ENCODE measurements around the gene SYNDIG1.

The SYNDIG1 gene

GRCh38 chr20:24608926-24609667 lies 139.7 kb downstream of the SYNDIG1 start:
- Histone ChIP-seq H3K4me3 (no peak overlapping the region), H3K9ac (ENCODE audit: insufficient read length) (no peak overlapping the region), H3K27ac (no peak overlapping the region), H3K9me3 (ENCODE audit: low read depth, low read length) (no peaks in the 10 kb centered on the region), H3K36me3 (ENCODE audit: insufficient read depth, low read length) (no peaks in the 10 kb centered on the region)
- DNase-seq (ENCODE audit: low read depth, low spot score) = no peak
- TF ChIP-seq POLR2AphosphoS5 (IDR thresholded peaks at IDR 0.05; ENCODE audit: borderline replicate concordance, low read depth, low read length) = no peak
- no peak for TF ChIP-seq EZH2 (IDR thresholded peaks at IDR 0.05)
- no peak for TF ChIP-seq FOXP2 (optimal IDR thresholded peaks at IDR 0.05; ENCODE audit: control extremely low read depth, extremely low read length, insufficient read depth)

- H3K4me3 ChIP-seq = no peak overlapping the region
- H3K36me3 ChIP-seq (ENCODE audit: insufficient read depth, low read length) = no peaks in the 10 kb centered on the region
- H3K9ac ChIP-seq (ENCODE audit: insufficient read length) = no peak overlapping the region
- H3K27ac ChIP-seq = no peak overlapping the region
- DNase-seq (ENCODE audit: low read depth, low spot score) = no peak
- no peaks in the 10 kb centered on the region for H3K9me3 ChIP-seq (ENCODE audit: low read depth, low read length)
- no peak for TF ChIP-seq POLR2AphosphoS5 (IDR thresholded peaks at IDR 0.05; ENCODE audit: borderline replicate concordance, low read depth, low read length)
- no peak for TF ChIP-seq FOXP2 (optimal IDR thresholded peaks at IDR 0.05; ENCODE audit: control extremely low read depth, extremely low read length, insufficient read depth)
- no peak for TF ChIP-seq EZH2 (IDR thresholded peaks at IDR 0.05)
Observed at GRCh38 chr20:24609757-24610156, 140.3 kb downstream of the SYNDIG1 start.

- TF ChIP-seq POLR2AphosphoS5 (IDR thresholded peaks at IDR 0.05; ENCODE audit: borderline replicate concordance, low read depth, low read length) (no peak), FOXP2 (optimal IDR thresholded peaks at IDR 0.05; ENCODE audit: control extremely low read depth, extremely low read length, insufficient read depth) (no peak), EZH2 (IDR thresholded peaks at IDR 0.05) (no peak)
- Histone ChIP-seq H3K9me3 (ENCODE audit: low read depth, low read length) (no peaks in the 10 kb centered on the region), H3K36me3 (ENCODE audit: insufficient read depth, low read length) (no peaks in the 10 kb centered on the region), H3K27ac (no peak overlapping the region), H3K4me3 (no peak overlapping the region), H3K9ac (ENCODE audit: insufficient read length) (no peak overlapping the region)
- no peak for DNase-seq (ENCODE audit: low read depth, low spot score)
Observed at GRCh38 chr20:24610341-24611115, 141.1 kb downstream of the SYNDIG1 start.

DNA sequence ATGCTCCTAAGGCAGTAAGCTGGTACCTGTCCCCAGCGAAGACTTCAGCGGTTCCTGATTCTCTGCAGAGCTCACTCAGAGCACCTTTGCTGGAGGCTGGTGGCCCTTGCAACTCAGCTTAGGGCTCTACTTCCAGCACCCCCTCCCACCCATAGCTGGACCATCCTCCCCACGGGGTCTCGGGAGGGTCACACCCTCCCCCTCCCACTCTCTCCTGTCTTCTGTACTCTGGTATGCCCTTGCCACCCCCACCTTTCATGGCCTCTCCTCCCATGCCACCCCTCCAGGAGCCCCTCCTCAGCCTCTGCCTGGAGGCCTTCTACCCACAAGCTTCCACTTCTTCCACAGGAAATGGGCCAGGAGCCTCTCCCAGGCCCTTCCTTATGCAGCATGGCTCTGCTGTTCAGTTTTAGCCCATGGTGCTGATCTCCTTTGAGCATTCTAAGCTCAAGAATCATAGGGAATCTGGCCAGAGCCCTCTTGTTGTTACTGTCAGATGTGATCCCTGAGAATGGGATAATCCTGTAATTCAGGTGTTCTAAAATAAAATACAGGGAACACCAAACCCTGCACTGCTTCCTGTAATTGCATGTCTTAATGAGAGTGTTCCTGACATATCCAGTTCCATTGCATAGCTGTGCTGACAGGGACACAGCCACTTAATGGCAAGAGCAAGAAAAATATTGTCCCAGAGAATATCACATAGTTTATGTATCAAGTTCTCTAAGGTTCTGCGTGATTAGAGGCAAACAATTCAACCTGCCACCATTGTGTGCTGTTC lies 142.1 kb downstream of the SYNDIG1 start:
- Histone ChIP-seq H3K27ac (no peak overlapping the region), H3K4me3 (no peak overlapping the region), H3K9me3 (ENCODE audit: low read depth, low read length) (no peaks in the 10 kb centered on the region), H3K9ac (ENCODE audit: insufficient read length) (no peak overlapping the region), H3K36me3 (ENCODE audit: insufficient read depth, low read length) (no peaks in the 10 kb centered on the region)
- no peak for DNase-seq (ENCODE audit: low read depth, low spot score)
- TF ChIP-seq POLR2AphosphoS5 (IDR thresholded peaks at IDR 0.05; ENCODE audit: borderline replicate concordance, low read depth, low read length) (no peak), EZH2 (IDR thresholded peaks at IDR 0.05) (no peak), FOXP2 (optimal IDR thresholded peaks at IDR 0.05; ENCODE audit: control extremely low read depth, extremely low read length, insufficient read depth) (no peak)

DNA sequence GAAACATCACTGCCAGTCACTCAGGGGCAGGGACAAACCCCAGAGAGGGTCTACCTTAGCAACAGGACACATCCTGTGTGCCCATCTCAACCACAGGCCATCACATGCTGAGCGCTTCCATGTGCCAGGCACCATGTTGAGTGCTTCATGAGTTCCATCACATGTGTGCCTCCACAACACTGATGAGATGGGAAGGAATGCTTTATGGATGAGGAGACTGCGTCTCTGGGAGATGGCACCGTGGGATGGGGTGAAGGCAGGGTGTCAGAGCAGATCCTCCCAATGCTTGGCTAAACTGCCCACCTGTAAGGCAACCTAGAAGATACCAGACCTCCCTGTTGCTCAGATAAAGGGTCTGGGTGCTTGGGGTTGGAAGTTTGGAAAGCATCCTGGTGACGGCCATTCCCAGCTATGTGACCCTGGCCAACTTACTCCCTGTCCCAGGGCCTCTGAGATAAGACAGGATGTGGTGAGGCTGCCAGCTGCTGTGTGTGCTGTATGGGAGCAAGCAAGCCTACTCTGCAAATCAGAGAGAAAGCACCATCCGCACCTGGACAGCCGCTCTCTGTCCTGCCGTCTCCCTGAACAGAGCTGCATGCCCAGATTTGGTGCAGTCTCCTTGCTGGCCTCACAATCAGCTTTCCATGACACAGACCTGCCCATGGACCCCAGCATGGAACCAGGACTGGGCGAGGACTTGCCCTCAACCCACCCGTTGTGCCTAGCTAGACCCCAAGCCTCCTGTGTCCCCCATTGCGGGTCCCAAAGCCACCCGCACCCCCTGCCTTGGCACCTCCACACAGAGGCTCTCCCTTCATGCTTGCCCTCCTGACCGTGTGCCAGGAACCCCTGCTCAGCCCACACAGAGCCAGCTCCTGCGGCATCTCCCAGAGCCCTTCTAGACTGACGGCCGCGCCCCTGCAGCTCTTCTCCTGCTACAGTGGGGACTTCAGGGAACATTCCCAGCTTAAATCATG lies 143.7 kb downstream of the SYNDIG1 start:
- DNase-seq (ENCODE audit: low read depth, low spot score) = no peak
- no peak overlapping the region for H3K27ac ChIP-seq
- H3K4me3 ChIP-seq = no peak overlapping the region
- TF ChIP-seq POLR2AphosphoS5 (IDR thresholded peaks at IDR 0.05; ENCODE audit: borderline replicate concordance, low read depth, low read length) (no peak), EZH2 (IDR thresholded peaks at IDR 0.05) (no peak), FOXP2 (optimal IDR thresholded peaks at IDR 0.05; ENCODE audit: control extremely low read depth, extremely low read length, insufficient read depth) (no peak)
- H3K9me3 ChIP-seq (ENCODE audit: low read depth, low read length) = no peaks in the 10 kb centered on the region
- H3K9ac ChIP-seq (ENCODE audit: insufficient read length) = no peak overlapping the region
- H3K36me3 ChIP-seq (ENCODE audit: insufficient read depth, low read length) = no peaks in the 10 kb centered on the region

- Histone ChIP-seq H3K36me3 (ENCODE audit: insufficient read depth, low read length) (no peaks in the 10 kb centered on the region), H3K9me3 (ENCODE audit: low read depth, low read length) (no peaks in the 10 kb centered on the region), H3K9ac (ENCODE audit: insufficient read length) (no peak overlapping the region), H3K4me3 (no peak overlapping the region), H3K27ac (no peak overlapping the region)
- no peak for TF ChIP-seq EZH2 (IDR thresholded peaks at IDR 0.05)
- TF ChIP-seq POLR2AphosphoS5 (IDR thresholded peaks at IDR 0.05; ENCODE audit: borderline replicate concordance, low read depth, low read length) = no peak
- no peak for TF ChIP-seq FOXP2 (optimal IDR thresholded peaks at IDR 0.05; ENCODE audit: control extremely low read depth, extremely low read length, insufficient read depth)
- DNase-seq (ENCODE audit: low read depth, low spot score) = no peak
Observed at GRCh38 chr20:24614341-24614740, 144.9 kb downstream of the SYNDIG1 start.

DNA sequence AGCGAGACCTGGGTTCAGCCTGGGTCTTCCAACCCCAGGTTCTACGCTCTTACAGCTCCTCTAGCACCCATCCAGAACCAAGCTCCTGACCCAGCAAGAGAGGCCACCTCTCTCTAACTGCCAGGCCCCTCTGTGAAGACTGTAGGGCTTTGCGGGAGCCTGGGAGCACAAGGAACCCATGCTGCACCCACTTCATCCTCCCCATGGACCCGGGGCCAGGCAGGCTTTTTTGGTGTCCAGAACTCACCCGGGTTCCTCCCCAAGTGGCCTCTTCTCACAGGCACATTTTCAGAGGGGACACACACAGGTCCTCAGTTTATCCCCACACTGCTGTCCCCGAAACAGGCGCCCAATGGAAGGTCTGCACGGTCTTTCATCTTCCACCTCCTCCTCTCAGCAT lies 145.9 kb downstream of the SYNDIG1 start:
- no peak overlapping the region for H3K27ac ChIP-seq
- no peaks in the 10 kb centered on the region for H3K9me3 ChIP-seq (ENCODE audit: low read depth, low read length)
- no peak overlapping the region for H3K9ac ChIP-seq (ENCODE audit: insufficient read length)
- DNase-seq (ENCODE audit: low read depth, low spot score) = no peak
- TF ChIP-seq EZH2 (IDR thresholded peaks at IDR 0.05) (no peak), POLR2AphosphoS5 (IDR thresholded peaks at IDR 0.05; ENCODE audit: borderline replicate concordance, low read depth, low read length) (no peak), FOXP2 (optimal IDR thresholded peaks at IDR 0.05; ENCODE audit: control extremely low read depth, extremely low read length, insufficient read depth) (no peak)
- no peak overlapping the region for H3K4me3 ChIP-seq
- no peaks in the 10 kb centered on the region for H3K36me3 ChIP-seq (ENCODE audit: insufficient read depth, low read length)
